ENCODE results near the gene EML5. TPM values are rescaled to one million over a fixed set of nuclear protein-coding genes. Genes with fewer than 3 reads are reported as not detected.

The EML5 gene
- total RNA-seq, 2 donors from 2014 or later, result 0.41 to 0.71 TPM

DNA sequence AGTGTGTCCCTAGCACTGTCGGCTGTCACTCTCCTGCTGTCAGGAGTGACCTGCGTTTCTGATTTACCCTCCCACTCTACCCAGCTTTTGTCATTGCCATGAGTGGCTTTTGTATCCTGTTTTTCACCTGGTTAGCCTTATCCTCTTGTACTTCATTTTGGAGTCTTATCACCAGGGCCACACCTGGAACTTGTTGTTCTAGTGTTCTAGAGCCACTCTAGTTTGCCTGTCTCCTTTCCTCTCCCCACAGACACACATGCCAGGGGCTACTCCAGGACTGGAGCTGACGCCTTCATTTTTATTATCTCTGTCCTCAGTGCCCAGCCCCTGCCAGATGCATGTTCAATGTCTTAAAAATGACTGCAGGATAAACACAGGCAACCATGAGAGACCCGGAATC lies 195.7 kb downstream of the EML5 start:
- Histone ChIP-seq H3K4me3 (no peak overlapping the region), H3K36me3 (peaks cover 33% of the 10 kb centered on the region), H3K4me1 (ENCODE audit: control insufficient read depth in 1 of 2, low read depth in 2 of 2) (no peaks in the 10 kb centered on the region), H3K27me3 (replicated peaks; ENCODE audit: insufficient read depth) (no peaks in the 10 kb centered on the region), H3K27ac (no peak overlapping the region), H3K9me3 (no peaks in the 10 kb centered on the region)
- no peak for ATAC-seq (ENCODE audit: insufficient number of reproducible peaks, low FRiP score, low read depth)
- TF ChIP-seq CTCF (IDR thresholded peaks at IDR 0.05), result no peak
- DNase-seq (ENCODE audit: low spot score), result no peak

DNA sequence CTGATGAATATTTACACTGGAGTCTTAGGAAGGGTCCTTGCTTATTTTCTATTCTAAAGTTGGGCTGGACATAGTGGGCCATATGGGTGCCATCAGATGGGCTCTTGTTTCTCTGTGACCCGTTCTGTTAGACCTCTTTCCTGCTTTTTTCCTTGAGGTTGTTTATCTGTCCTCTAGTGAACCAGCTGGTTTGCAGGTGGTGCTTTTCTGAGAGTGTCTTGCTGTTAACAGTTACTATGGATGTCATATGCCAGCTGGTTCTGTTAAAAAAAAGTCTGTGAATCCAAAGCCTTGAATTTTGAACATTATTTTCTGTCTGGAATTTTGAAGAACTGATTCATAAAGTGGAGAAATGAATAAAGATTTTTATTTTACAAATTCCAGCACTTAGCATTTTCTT lies 200.7 kb downstream of the EML5 start:
- H3K4me1 ChIP-seq (ENCODE audit: control insufficient read depth in 1 of 2, low read depth in 2 of 2), result no peaks in the 10 kb centered on the region
- H3K9me3 ChIP-seq, result no peaks in the 10 kb centered on the region
- H3K36me3 ChIP-seq, result peaks cover 7% of the 10 kb centered on the region
- H3K27me3 ChIP-seq (replicated peaks; ENCODE audit: insufficient read depth), result no peaks in the 10 kb centered on the region
- no peak overlapping the region for H3K4me3 ChIP-seq
- no peak for TF ChIP-seq CTCF (IDR thresholded peaks at IDR 0.05)
- no peak overlapping the region for H3K27ac ChIP-seq
- ATAC-seq (ENCODE audit: insufficient number of reproducible peaks, low FRiP score, low read depth) (no peak), DNase-seq (ENCODE audit: low spot score) (no peak)

GRCh38 chr14:88590173-88590572 lies 202.6 kb downstream of the EML5 start:
- Histone ChIP-seq H3K36me3 (peaks cover 8% of the 10 kb centered on the region), H3K4me1 (ENCODE audit: control insufficient read depth in 1 of 2, low read depth in 2 of 2) (no peaks in the 10 kb centered on the region), H3K27me3 (replicated peaks; ENCODE audit: insufficient read depth) (no peaks in the 10 kb centered on the region), H3K9me3 (no peaks in the 10 kb centered on the region), H3K27ac (no peak overlapping the region), H3K4me3 (no peak overlapping the region)
- ATAC-seq (ENCODE audit: insufficient number of reproducible peaks, low FRiP score, low read depth), result no peak
- TF ChIP-seq CTCF (IDR thresholded peaks at IDR 0.05), result no peak
- no peak for DNase-seq (ENCODE audit: low spot score)

DNA sequence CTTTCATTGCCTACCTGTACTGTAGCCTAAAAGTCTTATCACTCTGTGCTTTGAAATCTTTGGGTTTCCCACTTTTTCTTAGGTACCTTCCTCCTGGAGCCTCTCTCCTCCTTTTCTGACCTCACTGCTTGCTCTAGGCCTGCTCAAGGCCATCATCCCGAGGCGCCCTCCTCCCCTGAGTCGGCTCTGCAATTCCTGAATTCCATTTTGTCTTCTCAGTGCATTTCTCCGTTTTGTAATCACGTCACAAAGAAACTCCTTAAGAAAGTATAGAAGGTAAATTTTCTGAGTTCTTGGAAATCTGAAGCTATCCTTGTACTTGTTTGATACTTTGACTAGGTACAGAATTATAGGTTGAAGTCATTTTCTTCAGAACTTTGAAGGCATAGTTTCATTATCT lies 204.7 kb downstream of the EML5 start:
- H3K27ac ChIP-seq, result no peak overlapping the region
- no peak for ATAC-seq (ENCODE audit: insufficient number of reproducible peaks, low FRiP score, low read depth)
- DNase-seq (ENCODE audit: low spot score), result no peak
- H3K27me3 ChIP-seq (replicated peaks; ENCODE audit: insufficient read depth), result no peaks in the 10 kb centered on the region
- peaks cover 12% of the 10 kb centered on the region for H3K36me3 ChIP-seq
- H3K9me3 ChIP-seq, result no peaks in the 10 kb centered on the region
- H3K4me3 ChIP-seq, result no peak overlapping the region
- no peaks in the 10 kb centered on the region for H3K4me1 ChIP-seq (ENCODE audit: control insufficient read depth in 1 of 2, low read depth in 2 of 2)
- TF ChIP-seq CTCF (IDR thresholded peaks at IDR 0.05), result no peak

DNA sequence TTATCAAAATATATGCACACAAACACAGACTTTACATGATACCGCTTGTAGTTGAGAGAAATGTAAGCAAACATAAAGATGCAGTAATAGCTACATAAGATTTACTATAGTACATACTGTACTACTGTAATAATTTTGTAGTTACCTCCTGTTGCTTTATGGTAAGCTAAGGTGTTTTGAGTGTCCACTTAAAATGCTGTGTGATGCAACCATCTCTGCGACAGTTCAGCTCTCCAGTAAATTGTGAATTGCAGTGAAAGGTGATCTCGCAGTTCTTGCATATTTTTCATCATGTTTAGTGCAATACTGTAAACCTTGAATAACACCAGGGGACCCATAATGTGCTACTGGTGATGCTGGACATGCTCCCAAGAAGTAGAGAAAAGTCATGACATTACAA lies 208.3 kb downstream of the EML5 start:
- no peak for TF ChIP-seq CTCF (IDR thresholded peaks at IDR 0.05)
- Histone ChIP-seq H3K27ac (no peak overlapping the region), H3K4me1 (ENCODE audit: control insufficient read depth in 1 of 2, low read depth in 2 of 2) (no peaks in the 10 kb centered on the region), H3K27me3 (replicated peaks; ENCODE audit: insufficient read depth) (no peaks in the 10 kb centered on the region), H3K4me3 (no peak overlapping the region), H3K9me3 (no peaks in the 10 kb centered on the region), H3K36me3 (peaks cover 23% of the 10 kb centered on the region)
- no peak for ATAC-seq (ENCODE audit: insufficient number of reproducible peaks, low FRiP score, low read depth)
- no peak for DNase-seq (ENCODE audit: low spot score)

Measured in thoracic aorta (tissue), 2 donors.